BE2C (cell line): ENCODE results near the gene SETD2.

Experiments
- DNase-seq: peaks from one replicate; pipeline ENCODE4 v3.0.0-alpha.2; 2020
- H3K27me3 ChIP-seq: fragments of 250-450 bp; sonication (Bioruptor Pico); 2 replicates; pipeline ENCODE4 v1.5.1; 2020; ENCODE audit warnings: mild to moderate bottlenecking
- H3K36me3 ChIP-seq: fragments of 250-450 bp; sonication (Bioruptor Pico); 2 replicates; pipeline ENCODE4 v1.5.1; 2020; ENCODE audit warnings: mild to moderate bottlenecking
- H3K4me1 ChIP-seq: fragments of 250-450 bp; sonication (Bioruptor Pico); 2 replicates; pipeline ENCODE4 v1.5.1; 2020
- H3K4me3 ChIP-seq: 2 replicates; pipeline ENCODE4 v1.5.1; 2011; ENCODE audit warnings: low read depth, low read length
- H3K9me3 ChIP-seq: fragments of 250-450 bp; sonication (Bioruptor Pico); 2 replicates; pipeline ENCODE4 v1.5.1; 2020
- CTCF ChIP-seq: IDR thresholded peaks from 2 replicates; pipeline ENCODE4 v1.5.1; 2012; ENCODE audit warnings: mild to moderate bottlenecking, low read depth, low read length

The SETD2 gene

GRCh38 chr3:46989146-46989810 lies 174.6 kb downstream of the SETD2 start:
- Histone ChIP-seq H3K4me1 (no peaks in the 10 kb centered on the region), H3K4me3 (no peak overlapping the region), H3K27me3 (no peaks in the 10 kb centered on the region), H3K9me3 (no peaks in the 10 kb centered on the region), H3K36me3 (no peaks in the 10 kb centered on the region)
- TF ChIP-seq CTCF: no peak
- DNase-seq: no peak

GRCh38 chr3:46988616-46989015 lies 175.3 kb downstream of the SETD2 start:
- Histone ChIP-seq H3K4me3 (no peak overlapping the region), H3K9me3 (no peaks in the 10 kb centered on the region), H3K36me3 (no peaks in the 10 kb centered on the region), H3K4me1 (no peaks in the 10 kb centered on the region), H3K27me3 (no peaks in the 10 kb centered on the region)
- no peak for DNase-seq
- TF ChIP-seq CTCF: no peak

GRCh38 chr3:46987743-46988401 lies 176.0 kb downstream of the SETD2 start:
- Histone ChIP-seq H3K27me3 (no peaks in the 10 kb centered on the region), H3K4me1 (no peaks in the 10 kb centered on the region), H3K36me3 (no peaks in the 10 kb centered on the region), H3K4me3 (no peak overlapping the region), H3K9me3 (no peaks in the 10 kb centered on the region)
- TF ChIP-seq CTCF: no peak
- DNase-seq: no peak

- TF ChIP-seq CTCF: no peak
- Histone ChIP-seq H3K27me3 (no peaks in the 10 kb centered on the region), H3K4me3 (no peak overlapping the region), H3K9me3 (no peaks in the 10 kb centered on the region), H3K36me3 (no peaks in the 10 kb centered on the region), H3K4me1 (no peaks in the 10 kb centered on the region)
- DNase-seq: no peak
Observed at GRCh38 chr3:46987319-46987742, 176.6 kb downstream of the SETD2 start.

GRCh38 chr3:46986782-46987310 lies 177.1 kb downstream of the SETD2 start:
- no peaks in the 10 kb centered on the region for H3K4me1 ChIP-seq
- DNase-seq: no peak
- H3K4me3 ChIP-seq: no peak overlapping the region
- no peaks in the 10 kb centered on the region for H3K9me3 ChIP-seq
- no peaks in the 10 kb centered on the region for H3K27me3 ChIP-seq
- TF ChIP-seq CTCF: no peak
- H3K36me3 ChIP-seq: no peaks in the 10 kb centered on the region
